Bronchial epithelial cell (primary cell): ENCODE data around the gene SOBP. TPM values are rescaled to one million over a fixed set of nuclear protein-coding genes. Genes with fewer than 3 reads are reported as not detected.

Experiments used
- DNase-seq: peaks from one replicate; pipeline ENCODE4 v3.0.0-alpha.2; 2010; ENCODE audit warnings: low read depth
- FAIRE-seq: peaks from 2 replicates; lab custom pipeline; 2011; peaks lifted over from hg19 to GRCh38; lab: Jason Lieb, UNC
- H3K27me3 ChIP-seq: 2 replicates; pipeline ENCODE4 v1.5.1; 2011; ENCODE audit warnings: low read length; ENCODE audit not compliant: control insufficient read depth, insufficient read depth
- H3K36me3 ChIP-seq: 2 replicates; pipeline ENCODE4 v1.5.1; 2011; ENCODE audit warnings: low read length; ENCODE audit not compliant: control insufficient read depth, insufficient read depth
- H3K4me3 ChIP-seq: 2 replicates; pipeline ENCODE4 v1.5.1; 2011; ENCODE audit warnings: mild to moderate bottlenecking, low read depth, low read length, control low read depth
- total RNA-seq: library from RNA; depleted of rRNA; stranded (reverse); fragments of >200 nt; gene quantifications from 2 replicates; pipeline ENCODE4 v1.2.1, GENCODE V29; 2014
- TF ChIP-seq, protein P1 (sequence below): IDR thresholded peaks from 2 replicates; pipeline ENCODE4 v1.5.1; 2011; ENCODE audit warnings: mild to moderate bottlenecking, moderate library complexity, low read length, control low read depth, inconsistent platforms; ENCODE audit not compliant: insufficient read depth, severe bottlenecking

The SOBP gene
- total RNA-seq, 1 donor from 2014 or later: 0.26 TPM

DNA sequence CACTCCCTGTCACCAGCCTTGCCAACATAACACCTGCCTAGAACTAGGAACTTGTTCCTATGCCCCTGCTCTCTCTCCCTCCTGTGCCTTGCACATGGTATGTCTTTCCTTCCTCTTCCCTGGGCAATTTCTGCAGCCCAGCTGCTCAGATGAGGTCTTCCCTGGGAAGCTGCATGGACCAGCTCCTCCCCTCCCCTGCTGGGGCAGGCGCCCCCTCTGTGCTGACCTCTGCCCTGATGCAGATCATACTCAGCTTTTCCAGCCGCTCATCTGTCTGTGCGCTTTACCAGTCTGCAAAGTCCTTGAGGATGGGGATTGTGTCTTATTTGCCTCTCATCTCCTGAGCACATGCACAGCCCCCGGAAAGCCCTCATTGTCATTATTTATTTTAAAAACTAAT lies 172.4 kb downstream of the SOBP start:
- no peaks in the 10 kb centered on the region for H3K36me3 ChIP-seq
- no peak for DNase-seq
- no peak overlapping the region for H3K4me3 ChIP-seq
- no peak for FAIRE-seq
- TF ChIP-seq, protein P1, sequence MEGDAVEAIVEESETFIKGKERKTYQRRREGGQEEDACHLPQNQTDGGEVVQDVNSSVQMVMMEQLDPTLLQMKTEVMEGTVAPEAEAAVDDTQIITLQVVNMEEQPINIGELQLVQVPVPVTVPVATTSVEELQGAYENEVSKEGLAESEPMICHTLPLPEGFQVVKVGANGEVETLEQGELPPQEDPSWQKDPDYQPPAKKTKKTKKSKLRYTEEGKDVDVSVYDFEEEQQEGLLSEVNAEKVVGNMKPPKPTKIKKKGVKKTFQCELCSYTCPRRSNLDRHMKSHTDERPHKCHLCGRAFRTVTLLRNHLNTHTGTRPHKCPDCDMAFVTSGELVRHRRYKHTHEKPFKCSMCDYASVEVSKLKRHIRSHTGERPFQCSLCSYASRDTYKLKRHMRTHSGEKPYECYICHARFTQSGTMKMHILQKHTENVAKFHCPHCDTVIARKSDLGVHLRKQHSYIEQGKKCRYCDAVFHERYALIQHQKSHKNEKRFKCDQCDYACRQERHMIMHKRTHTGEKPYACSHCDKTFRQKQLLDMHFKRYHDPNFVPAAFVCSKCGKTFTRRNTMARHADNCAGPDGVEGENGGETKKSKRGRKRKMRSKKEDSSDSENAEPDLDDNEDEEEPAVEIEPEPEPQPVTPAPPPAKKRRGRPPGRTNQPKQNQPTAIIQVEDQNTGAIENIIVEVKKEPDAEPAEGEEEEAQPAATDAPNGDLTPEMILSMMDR: no peak
- H3K27me3 ChIP-seq: no peaks in the 10 kb centered on the region

DNA sequence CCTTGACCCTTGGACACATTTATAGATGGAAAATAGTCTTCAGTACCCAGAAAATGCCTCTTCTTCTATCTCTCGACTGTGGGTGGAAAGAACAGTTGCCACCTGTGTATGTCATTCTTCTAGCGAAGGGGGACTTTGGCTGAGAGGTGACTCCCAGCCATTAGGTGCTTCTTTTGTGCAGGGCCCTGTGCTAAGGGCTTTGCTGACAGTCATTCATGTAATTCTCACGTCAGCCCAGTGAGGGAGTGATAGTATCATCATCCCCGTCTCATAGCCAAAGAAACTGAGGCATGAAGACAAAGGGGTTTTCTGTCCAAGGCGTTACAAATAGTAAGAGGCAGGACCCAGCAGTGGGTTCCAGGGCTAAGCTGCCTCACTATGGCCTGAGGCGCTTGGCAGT lies 173.4 kb downstream of the SOBP start:
- no peak for DNase-seq
- TF ChIP-seq, protein P1: no peak

DNA sequence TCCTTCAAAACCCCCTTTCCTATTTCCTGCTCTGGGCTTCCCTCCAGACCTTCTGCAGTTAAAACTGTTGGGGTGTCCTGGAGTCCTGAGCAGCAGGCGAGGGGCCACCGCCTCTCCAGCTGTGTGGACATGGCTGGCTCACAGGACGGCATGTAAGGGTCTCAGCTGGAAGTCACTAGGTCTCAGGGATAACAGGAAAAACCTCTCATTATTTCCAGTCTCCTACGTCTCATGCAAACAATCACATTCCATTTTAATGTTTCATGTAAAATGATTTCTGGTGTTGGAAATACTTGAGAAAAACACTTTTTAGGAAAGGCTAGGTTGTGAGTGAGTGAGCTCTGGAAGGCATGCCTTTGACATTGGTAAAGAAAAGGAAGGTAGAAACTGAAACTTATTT lies 175.5 kb downstream of the SOBP start:
- FAIRE-seq: no peak
- DNase-seq: peak; percentile 43
- TF ChIP-seq, protein P1: no peak

More for the DNA sequence above, 173.4 kb downstream of the SOBP start:
- no peaks in the 10 kb centered on the region for H3K36me3 ChIP-seq
- no peak overlapping the region for H3K4me3 ChIP-seq
- no peaks in the 10 kb centered on the region for H3K27me3 ChIP-seq
- no peak for FAIRE-seq

DNA sequence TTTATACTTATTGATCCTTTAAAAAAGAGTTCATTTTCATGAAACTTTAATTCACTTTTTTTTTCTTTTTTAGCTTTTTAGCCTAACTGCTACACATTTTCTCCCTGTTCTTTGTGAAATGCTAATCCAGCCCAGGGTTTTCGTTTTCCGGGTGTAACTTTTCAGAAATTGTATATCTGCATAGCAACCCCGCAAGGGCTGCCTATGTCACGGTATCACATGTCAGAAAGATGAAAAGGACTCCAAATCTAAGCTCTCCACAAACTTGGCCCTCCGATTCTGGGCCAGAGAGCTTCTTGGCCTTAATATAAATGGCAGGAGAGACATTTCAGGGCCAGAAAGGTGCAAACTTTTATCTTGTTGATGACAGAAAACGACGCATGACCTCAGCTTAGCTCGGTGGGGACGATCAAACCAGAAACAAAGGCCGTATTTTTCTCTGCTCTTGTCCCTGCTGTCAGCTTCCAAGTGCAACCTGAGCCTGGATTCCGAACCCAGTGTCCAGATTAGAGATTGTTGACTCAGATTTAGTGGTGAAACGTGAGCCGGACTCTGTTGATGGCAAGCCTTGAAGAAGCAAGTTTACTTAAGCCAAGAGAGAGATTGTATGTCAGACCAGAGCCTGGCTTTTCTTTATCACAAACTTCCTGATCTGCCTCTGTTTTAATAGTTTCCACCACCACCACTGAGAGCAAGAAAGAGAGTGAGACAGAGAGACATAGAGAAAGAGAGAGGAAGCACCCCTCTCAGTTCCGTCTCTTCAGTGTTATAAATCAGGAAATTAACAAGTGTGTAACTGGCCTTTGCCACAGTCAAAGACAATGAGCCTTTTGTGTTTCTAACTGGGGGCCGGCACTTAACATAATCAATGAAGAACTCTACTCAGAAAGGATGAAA lies 176.4 kb downstream of the SOBP start:
- Histone ChIP-seq H3K27me3 (no peaks in the 10 kb centered on the region), H3K36me3 (no peaks in the 10 kb centered on the region), H3K4me3 (no peak overlapping the region)
- DNase-seq (peak; percentile 48), FAIRE-seq (no peak)
- TF ChIP-seq, protein P1: no peak

More for the DNA sequence above, 175.5 kb downstream of the SOBP start:
- H3K36me3 ChIP-seq: no peaks in the 10 kb centered on the region
- no peaks in the 10 kb centered on the region for H3K27me3 ChIP-seq
- no peak overlapping the region for H3K4me3 ChIP-seq

DNA sequence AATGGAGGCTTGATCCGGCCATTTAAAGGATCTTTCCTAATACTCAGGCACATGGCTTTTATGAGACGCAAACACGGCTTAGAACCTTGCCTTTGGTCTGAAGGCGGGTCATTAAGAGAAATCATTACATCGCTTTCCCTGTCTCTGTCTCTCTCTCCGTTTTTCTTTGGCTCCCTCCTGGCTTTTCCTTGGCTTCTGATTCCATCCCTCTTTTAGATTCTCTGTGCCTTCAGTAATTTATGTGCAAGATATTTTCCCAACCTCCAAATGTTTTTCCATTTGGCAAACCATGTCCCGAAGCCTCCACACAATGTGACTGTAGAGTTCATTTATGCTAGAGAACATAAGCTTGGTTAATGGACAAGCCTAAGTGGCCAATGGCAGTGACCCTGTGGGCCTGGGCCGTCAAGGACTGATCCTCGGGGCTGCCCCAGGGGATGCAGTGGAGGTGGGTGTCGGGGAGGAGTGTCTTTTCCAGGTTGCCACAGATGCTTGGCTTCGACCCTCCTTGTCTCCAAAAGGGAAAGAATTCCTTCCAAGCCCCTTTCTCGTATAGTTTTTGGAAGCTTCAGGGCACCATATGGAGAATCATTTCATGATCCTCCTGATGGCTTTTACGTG lies 177.2 kb downstream of the SOBP start:
- TF ChIP-seq, protein P1: no peak
- Histone ChIP-seq H3K27me3 (no peaks in the 10 kb centered on the region), H3K36me3 (no peaks in the 10 kb centered on the region), H3K4me3 (no peak overlapping the region)
- DNase-seq (no peak), FAIRE-seq (no peak)
